Sigmoid colon (tissue), 4 donors: Measurements from ENCODE around the gene HTR2A.

Source experiments
- EP300 ChIP-seq, 4 donors: sonication (generic); formaldehyde crosslinking; IDR thresholded peaks; one replicate each; pipeline ENCODE4 v1.6.1; 2017; ENCODE audit warnings: antibody characterized with exemption in 4 of 4
- POLR2A ChIP-seq, 2 donors: fragments of 450-650 bp; IDR thresholded peaks; one replicate each; pipeline ENCODE4 v1.6.1; 2016; ENCODE audit warnings: antibody characterized with exemption in 2 of 2, mild to moderate bottlenecking in 2 of 2, moderate library complexity in 2 of 2
- POLR2AphosphoS5 ChIP-seq, 4 donors: sonication (generic); formaldehyde crosslinking; IDR thresholded peaks; one replicate each; pipeline ENCODE4 v1.6.1; 2017; ENCODE audit warnings: antibody characterized with exemption in 4 of 4
- TF ChIP-seq, protein P1 (sequence below), 4 experiments: fragments of 450-650 bp in 3 of 4; fragments of 200-600 bp in 1 of 4; IDR thresholded peaks; one replicate each; pipeline ENCODE4 v1.5.1; 2016 to 2019; ENCODE audit warnings: antibody characterized with exemption in 4 of 4, mild to moderate bottlenecking in 3 of 4, moderate library complexity in 2 of 4

DNA sequence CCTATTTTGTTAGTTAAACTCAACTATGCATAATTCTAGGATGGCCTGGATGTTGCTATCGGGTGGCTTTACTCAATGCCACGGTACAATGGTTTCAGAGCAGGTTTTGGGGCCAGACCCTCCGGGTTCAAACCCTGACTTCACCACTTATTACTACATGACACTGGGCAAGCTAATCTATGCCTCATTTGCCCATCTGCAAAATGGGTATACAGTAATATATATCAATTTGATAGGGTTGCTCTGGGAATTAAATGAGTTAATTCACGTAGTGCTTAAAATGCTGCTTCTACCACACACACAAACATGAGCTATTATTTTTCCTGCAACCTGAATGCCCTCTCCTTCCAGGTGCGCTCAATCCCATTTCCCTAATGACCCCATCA is 100.7 kb downstream of the HTR2A start:
- TF ChIP-seq POLR2A (IDR thresholded peaks at IDR 0.05) (no peak), POLR2AphosphoS5 (IDR thresholded peaks at IDR 0.05) (no peak), EP300 (IDR thresholded peaks at IDR 0.05) (no peak)
- TF ChIP-seq, protein P1, sequence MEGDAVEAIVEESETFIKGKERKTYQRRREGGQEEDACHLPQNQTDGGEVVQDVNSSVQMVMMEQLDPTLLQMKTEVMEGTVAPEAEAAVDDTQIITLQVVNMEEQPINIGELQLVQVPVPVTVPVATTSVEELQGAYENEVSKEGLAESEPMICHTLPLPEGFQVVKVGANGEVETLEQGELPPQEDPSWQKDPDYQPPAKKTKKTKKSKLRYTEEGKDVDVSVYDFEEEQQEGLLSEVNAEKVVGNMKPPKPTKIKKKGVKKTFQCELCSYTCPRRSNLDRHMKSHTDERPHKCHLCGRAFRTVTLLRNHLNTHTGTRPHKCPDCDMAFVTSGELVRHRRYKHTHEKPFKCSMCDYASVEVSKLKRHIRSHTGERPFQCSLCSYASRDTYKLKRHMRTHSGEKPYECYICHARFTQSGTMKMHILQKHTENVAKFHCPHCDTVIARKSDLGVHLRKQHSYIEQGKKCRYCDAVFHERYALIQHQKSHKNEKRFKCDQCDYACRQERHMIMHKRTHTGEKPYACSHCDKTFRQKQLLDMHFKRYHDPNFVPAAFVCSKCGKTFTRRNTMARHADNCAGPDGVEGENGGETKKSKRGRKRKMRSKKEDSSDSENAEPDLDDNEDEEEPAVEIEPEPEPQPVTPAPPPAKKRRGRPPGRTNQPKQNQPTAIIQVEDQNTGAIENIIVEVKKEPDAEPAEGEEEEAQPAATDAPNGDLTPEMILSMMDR (IDR thresholded peaks at IDR 0.05): no peak
